Choroid plexus epithelial cell (primary cell): ENCODE results near the gene VTI1A.

Experiments
- DNase-seq: peaks from one replicate; pipeline ENCODE4 v3.0.0-alpha.2; 2010; ENCODE audit warnings: low read depth
- H3K4me3 ChIP-seq: 2 replicates; pipeline ENCODE4 v1.5.1; 2011; ENCODE audit warnings: low read depth, mild to moderate bottlenecking, control low read depth, low read length, moderate library complexity
- CTCF ChIP-seq: conservative IDR thresholded peaks from 2 replicates; pipeline ENCODE4 v1.5.1; 2011; ENCODE audit warnings: low read depth, mild to moderate bottlenecking, control low read depth, inconsistent platforms, low read length, moderate library complexity

The VTI1A gene

GRCh38 chr10:112842832-112843360, 395.9 kb downstream of the VTI1A start:
- peak; percentile 38 for DNase-seq
- no peak overlapping the region for H3K4me3 ChIP-seq
- no peak for TF ChIP-seq CTCF

- H3K4me3 ChIP-seq: no peak overlapping the region
- no peak for DNase-seq
- TF ChIP-seq CTCF: no peak
Measured at GRCh38 chr10:112843623-112844022, 396.6 kb downstream of the VTI1A start.

GRCh38 chr10:112844681-112845544, 397.9 kb downstream of the VTI1A start:
- DNase-seq: peak; percentile 43
- TF ChIP-seq CTCF: no peak
- no peak overlapping the region for H3K4me3 ChIP-seq

- no peak for TF ChIP-seq CTCF
- DNase-seq: no peak
Measured at GRCh38 chr10:112847778-112848177, 400.8 kb downstream of the VTI1A start.

GRCh38 chr10:112848228-112848627, 401.2 kb downstream of the VTI1A start:
- DNase-seq: no peak
- no peak overlapping the region for H3K4me3 ChIP-seq
- no peak for TF ChIP-seq CTCF

More at GRCh38 chr10:112847778-112848177, 400.8 kb downstream of the VTI1A start:
- H3K4me3 ChIP-seq: no peak overlapping the region

GRCh38 chr10:112848868-112849430, 401.9 kb downstream of the VTI1A start:
- H3K4me3 ChIP-seq: no peak overlapping the region
- TF ChIP-seq CTCF: no peak
- DNase-seq: no peak
